Stimulated activated CD4-positive, alpha-beta T cell treated with anti-CD3 and anti-CD28 coated beads, Interleukin-2, amount 100 ng/mL, for 4 hours (primary cell): Measurements from ENCODE around the gene CAPN3.

Experiments
- DNase-seq: peaks from one replicate; pipeline ENCODE4 v3.0.0-alpha.2; 2020; ENCODE audit warnings: low read depth

CAPN3 gene

DNA sequence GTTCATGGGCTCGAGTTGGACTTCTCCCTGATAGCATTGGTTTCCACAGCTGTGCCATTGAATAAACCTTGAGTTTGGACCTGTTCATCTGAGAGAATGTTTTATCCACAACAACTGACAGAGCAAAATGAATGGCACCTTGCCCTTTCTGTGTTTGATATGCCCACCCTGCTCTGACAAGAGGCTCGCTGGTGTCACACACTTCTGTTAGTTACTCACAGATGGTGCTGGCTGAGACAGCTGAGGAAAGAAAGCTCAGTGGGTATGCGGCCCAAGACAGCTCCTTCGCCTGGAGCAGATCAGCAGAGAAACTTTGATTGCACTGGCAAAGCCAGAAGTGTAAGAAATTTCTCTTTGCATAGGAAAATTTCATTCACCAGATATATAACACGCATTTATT lies 2.5 kb upstream of the CAPN3 start:
- DNase-seq = no peak

DNA sequence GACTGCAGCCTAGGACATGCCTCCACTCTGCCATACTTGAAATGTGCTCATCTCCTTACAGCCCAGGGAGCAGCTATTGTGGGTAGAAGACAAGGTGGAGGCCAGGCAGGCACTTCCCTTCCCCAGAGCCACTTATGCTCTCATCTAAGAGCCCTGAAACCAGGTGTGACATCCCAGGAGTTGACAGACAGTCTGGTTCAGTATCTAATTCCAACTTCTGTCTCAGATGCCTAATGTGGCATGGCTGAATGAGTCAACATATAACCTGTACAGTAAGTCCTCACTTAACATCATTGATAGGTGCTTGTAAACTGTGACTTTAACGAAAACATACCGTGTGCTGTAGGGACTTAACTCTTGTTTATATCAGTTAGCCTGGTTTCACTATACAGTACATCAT lies 1.2 kb upstream of the CAPN3 start:
- no peak for DNase-seq

DNA sequence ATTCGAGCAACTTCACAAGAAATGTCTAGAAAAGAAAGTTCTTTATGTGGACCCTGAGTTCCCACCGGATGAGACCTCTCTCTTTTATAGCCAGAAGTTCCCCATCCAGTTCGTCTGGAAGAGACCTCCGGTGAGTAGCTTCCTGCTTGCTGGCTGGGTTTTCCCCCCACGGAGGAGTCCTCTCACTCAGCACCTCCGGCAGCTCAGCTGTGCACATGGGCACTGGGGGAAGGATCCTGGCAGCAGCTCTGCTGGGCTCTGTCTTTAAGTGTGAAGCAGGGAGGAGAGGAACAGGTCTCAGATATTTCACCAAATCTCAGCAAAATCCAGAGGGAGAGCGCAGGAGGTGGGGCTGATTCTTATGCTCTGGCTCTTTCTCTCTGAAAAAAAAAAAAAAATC lies 684 bp downstream of the CAPN3 start:
- no peak for DNase-seq

DNA sequence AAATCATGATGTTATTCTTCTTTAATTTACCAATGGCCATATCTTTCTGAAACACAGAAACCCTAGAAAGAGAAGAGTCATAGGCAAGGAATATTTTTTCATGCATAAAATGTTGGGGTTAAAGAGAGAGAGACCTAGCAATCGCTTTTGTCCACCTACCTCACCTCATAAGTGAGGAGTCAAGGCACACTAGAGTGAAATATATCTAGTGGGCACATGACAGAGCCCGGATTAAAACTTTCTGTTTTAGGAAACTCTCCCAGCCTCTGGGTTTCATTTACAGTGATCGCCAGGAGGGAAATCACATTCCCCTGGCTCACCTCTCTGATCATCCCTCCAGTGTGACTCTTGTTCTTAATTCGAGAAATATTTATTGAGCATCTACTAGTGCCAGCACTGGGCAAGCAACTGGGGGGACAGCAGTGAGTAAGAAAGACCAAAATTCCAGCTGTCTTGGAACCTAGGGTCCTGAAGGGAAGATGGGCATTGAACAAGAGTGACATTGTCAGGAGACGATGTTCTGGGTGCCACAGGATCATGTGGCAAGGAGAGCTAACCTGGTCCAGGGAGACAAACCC lies 1.3 kb downstream of the CAPN3 start:
- DNase-seq = no peak

DNA sequence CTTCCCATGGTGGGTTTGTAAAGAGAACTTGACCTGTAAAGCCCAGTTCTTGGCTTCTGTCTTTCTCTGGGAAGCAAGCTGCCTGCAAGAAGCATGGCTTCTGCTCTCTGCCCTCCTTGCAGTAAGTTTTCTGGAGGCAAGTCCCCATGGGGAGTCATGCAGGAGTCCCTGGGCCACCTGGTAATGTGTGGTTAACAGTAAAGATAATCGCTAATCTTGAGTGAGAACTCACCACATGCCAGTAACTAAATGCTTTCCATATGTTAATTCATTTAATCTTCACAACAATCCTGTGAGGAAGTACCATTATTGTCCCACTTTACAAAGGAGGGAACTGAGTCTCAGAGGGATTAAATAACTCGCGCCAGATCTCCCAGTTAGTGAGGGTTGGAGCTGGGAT lies 4.2 kb downstream of the CAPN3 start:
- DNase-seq = no peak

DNA sequence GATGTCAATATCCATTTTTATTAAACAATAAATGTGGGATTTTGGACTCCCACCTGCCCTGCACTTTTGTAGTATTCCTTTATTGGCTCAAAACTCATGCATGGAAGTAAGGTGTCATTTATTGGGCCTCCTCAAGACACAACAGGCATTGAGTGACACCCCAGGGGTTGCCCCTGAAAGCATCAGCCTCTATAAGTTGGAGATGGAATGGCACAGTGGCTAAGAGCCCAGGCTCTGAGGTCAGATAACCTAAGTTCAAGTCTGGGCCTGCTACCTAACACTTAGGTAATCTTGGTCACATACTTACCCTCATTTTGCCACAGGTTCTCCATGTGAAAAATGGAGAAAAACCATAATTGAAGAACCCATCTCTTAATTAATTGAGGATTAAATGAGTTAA lies 4.6 kb downstream of the CAPN3 start:
- no peak for DNase-seq

DNA sequence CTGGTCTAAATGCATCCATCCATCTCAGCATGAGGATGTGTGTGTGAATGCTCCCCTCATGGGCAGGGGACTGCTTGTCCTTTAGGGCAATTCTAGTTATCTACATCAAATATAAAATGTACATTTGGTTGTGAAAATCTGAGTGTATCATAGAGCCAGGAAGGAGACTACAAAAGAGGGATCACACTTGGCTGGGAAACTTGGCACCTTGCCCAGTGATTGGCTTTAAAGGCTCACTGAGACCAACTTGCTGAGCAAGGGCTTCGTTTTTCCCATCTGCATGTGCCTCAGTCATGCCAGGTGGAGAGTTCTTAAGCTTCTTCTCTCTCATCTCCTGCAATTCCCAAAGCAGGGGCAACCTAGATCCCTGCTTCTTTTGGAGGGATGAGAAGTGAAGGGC lies 5.2 kb downstream of the CAPN3 start:
- DNase-seq = no peak

DNA sequence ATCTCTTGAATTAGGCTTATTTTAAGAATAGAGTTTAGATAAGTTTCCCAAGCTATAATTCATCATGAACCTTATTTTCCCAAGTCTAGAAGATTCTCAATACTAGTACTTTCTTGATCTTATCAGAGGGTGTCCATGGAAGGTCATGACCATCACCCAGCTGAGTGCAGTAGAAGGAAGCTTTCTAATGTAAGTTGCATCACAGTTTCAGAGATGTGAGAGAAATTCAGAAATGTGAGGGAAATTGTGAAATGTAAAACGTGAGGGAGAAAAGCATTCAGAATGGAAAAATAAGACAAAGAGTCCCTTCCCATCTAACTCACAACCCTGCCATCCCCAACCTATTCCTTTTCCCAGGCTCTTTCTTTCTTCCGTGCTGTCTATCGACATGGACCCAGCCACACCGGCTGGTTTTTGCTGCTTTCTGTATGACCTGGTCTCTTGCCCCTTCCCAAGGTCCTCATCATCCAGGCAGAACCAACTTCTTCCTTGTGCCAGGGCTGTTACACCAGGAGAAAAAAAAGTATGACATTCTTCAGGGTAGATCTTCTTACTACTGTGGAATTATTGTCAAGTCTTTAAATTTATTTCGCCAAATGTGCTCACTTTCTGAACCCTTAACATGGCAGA lies 6.7 kb downstream of the CAPN3 start:
- DNase-seq = no peak

DNA sequence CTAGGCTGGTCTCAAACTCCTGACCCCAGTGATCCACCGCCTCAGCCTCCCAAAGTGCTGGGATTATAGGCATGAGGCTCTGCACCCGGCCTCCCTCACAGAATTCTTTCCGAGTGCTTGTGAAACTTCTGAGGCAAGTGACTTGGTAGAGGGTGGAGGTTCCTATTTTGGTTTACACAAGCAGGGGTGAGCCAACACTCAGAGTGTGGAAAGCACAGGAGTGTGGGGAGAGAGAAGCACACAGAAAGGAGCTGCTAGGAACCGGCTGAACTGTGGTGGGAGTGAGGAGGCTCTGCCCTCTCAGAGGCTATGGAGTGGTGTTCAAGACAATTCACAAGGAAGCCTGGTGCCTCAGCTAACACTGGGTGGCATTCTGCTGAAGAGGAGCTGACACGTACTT lies 7.7 kb downstream of the CAPN3 start:
- no peak for DNase-seq

DNA sequence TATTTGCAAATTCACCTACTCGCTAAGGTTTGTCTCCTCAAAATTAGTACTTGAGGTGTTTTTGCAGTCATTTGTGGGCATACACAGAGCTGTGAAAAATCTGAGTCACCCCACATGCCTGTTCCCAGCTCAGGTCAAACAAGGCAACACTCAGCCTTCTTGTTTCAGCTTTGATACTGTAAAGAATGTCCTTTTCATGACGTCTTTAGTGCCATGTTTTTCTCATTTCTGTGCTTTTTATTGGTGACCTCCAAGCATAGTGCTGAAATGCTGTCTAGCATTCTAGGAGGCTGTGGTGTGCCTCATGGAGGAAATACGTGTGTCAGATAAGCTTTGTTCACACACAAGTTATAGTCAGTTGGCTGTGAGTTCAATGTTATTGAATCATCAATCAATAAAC lies 8.8 kb downstream of the CAPN3 start:
- DNase-seq = no peak

DNA sequence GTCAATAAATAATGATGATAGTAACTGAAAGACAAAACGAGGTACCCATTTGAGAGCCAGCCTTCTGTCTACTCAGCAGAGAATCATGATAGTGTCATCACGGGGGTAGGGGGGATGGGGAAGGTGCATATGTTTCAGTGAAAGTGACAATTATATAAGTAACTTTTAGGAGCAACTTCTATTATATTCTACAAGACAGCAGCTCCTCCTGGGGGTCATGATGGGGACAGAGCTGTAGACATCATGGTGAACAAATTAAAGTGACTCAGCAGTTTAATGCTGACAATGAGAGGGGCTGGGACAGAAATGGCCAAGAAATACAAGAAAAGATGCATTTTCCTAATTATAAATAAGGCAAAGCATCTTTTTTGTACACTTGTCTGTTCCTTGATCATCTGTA lies 11.8 kb downstream of the CAPN3 start:
- no peak for DNase-seq

DNA sequence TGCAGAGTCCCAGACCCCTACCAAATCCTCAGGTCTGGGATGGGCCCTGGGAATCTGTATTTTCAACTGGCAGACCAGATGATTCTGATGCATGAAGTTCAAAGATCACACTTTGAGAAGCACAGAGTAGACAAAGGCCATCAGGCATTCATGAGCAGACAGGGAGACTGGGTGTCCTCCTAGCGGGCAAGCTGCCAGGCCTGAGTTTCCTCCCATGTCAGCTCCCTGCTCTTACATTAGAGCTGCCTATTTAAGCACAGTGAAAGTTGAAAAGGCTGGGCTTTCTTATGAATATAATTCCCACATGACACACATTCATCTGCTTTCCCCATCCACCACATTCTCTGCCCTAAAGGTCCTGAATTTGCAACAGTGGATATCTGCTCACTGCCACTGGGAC lies 14.0 kb downstream of the CAPN3 start:
- DNase-seq = no peak

DNA sequence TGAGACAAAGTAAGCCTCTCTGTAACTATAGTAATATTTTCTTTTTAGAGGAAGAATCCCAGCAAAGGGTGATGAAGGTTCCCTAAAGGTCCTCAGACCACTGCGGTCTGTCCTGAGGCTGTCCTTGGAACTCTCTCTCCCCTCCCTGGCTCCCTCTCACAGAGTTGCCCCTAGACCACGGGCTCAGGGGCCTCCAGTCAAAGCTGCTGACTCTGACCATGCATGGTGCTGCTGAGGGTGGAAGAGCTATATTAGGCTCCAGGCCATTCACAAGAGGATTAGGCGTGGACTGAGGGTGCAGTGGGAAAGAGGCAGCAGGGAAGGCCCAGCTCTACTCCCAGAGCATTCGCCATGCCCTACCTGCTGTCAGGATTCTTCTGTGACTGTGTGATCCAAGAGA lies 14.6 kb downstream of the CAPN3 start:
- no peak for DNase-seq

DNA sequence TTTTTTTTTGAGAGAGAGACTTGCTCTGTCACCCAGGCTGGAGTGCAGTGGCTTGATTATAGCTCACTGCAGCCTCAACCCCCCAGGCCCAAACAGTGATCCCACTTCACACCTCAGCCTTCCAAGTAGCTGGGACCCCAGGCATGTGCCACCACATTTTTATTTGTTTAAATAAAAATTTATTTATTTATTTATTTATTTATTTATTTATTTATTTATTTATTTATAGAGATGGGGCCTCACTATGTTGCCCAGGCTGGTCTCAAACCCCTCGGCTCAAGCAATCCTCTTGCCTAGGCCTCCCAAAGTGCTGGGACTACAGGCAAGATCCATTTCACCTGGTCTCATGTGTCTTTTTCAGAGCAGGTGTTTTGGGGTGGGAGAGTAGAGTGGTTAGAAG lies 15.5 kb downstream of the CAPN3 start:
- DNase-seq = no peak

DNA sequence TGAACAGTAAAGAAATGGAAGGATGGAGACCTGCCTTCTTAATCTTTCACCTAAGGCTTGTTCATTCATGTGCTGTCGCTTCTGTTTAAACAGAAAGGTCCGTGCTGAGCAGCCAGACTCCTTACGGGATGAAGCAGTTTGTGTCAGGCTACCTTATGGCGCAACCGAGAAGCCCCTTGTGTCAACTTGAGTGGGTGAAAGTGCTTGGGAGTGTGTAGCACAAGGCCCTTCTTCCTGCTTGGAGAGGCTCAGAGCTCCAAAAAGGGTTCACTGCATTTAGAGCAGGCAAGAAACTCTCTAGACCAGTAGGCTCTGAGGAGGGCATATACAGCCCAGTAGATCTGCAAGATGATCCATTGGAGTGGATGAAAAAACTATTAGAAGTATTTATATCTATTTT lies 16.0 kb downstream of the CAPN3 start:
- DNase-seq = no peak

DNA sequence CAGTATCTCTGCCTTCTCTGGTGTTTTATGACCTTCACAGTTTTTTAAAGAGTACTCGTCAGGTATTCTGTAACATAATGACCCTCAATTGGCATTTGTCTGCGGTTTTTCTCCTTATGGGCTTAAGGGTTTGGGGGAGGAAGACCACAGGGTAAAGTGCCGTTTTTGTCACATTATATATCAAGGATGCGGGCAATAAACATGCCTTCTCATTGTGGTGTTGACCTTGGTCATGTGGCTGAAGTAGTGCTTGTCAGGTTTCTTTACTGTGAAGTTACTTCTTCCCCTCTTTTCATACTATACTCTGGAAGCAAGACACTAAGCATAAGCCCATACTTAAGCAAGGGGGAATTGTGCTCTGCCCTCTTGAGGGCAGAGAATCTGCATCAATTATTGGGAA lies 16.6 kb downstream of the CAPN3 start:
- DNase-seq = no peak

DNA sequence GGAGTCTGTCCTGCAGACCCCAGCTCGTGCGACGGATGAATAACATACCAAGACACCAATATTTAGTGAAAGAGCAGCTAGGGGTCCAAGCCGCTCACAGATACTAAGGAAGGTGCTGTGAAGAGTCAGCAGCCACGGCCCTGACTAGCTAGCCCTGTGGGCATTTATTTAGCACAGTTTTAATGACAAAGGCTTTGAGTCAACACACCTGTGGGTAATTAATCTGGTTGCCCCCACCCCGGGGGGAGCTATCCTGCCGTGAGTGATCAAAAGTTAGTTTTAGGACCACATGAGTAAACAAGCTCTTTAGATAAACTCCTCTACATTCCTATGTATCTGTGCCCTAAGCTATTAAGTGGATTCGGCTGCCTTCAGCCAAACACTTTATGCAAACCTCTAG lies 18.7 kb downstream of the CAPN3 start:
- no peak for DNase-seq

DNA sequence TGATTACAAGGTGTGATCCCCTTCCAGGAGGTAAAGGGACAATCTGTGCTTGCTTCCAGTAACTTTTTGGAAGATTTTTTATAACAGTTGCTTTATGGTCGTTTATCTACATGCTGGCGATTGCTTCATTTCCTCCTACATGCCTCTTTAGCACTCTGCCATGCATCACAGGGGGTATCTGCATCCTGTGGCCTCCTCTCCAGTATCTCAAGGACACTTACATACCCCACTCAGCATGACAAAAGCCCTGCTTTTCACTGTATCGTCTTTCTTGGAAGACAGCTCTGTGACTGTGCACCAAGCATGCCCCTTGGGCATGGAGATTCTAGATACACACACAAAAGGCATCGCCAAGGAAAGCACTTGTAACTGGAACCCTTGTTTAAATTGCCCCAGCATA lies 25.3 kb downstream of the CAPN3 start:
- no peak for DNase-seq

DNA sequence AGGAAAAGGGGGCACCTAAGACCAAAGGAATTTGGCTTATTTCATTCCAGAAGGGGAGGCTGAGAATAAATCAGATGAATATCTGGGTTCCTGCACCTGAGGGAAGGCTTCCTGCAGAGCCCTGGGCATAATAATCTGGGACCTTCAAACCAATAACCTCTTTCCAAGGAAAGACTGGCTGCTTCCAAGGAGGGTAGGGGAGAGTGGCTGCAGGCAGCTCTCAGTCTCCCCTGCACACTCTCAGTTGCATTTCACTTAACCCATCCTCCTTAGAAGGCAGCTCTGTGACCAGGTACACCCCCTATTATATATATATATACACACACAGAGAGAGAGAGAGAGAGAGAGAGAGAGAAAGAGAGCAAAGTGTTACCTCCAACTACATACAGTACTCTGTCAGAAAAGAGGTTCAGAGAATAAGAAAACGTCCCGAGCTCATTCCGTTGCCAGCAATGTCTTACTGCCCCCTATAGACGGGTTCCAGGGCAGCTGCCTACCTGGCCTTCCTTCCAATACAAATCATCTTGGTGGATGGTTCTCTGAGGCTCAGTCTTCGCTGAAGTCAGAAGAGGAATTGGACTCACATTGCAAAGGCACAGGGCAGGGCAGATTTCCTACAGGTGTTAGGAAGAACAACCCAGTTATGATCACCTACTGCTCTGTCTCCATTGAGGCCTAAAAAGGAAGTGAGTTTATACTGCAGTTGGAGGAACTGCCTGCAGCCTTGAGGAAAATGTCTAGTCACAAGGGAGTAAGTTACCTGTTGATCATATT lies 26.1 kb downstream of the CAPN3 start:
- DNase-seq = no peak

DNA sequence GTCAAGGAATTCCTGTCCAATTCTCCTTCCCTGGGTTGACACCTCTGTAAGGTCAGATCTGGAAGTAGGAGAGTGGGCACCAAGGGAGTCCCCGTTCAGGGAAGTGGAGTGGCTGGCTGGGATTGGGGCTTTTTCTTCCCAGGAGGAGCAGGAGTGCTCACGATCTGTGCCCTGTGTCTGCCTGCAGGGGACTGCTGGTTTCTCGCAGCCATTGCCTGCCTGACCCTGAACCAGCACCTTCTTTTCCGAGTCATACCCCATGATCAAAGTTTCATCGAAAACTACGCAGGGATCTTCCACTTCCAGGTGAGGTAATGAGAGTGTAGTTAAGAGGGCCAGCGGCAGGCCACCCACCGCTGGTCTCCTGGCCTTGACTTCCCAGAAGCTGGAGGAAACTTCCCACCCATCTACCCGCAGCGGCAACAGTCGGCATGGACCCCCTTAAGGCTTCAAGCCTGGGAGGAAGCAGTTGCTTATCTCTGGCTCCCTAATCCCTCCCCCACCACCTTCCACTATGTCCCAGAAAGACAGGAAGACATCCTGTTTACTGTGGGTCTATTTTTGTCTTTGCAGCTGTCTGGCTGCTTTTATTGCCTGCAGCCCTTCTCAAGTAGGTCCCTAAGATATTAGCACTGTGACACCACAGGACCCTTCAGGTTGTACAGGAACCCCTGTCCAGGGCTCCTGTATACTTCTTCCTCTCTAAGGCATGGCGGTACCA lies 26.8 kb downstream of the CAPN3 start:
- no peak for DNase-seq

DNA sequence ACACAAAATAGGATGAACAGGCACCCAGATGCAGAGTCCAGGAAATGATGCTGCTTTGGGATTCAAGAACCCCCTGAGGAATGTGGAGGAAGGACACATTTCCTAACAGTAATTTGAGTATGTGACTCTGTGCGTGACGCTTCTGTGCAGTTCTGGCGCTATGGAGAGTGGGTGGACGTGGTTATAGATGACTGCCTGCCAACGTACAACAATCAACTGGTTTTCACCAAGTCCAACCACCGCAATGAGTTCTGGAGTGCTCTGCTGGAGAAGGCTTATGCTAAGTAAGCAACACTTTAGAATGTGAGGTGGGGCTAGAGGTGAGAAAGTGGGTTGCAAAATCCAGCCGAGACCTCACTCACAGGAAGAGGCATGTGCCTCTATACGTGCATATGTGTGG lies 28.3 kb downstream of the CAPN3 start:
- no peak for DNase-seq

DNA sequence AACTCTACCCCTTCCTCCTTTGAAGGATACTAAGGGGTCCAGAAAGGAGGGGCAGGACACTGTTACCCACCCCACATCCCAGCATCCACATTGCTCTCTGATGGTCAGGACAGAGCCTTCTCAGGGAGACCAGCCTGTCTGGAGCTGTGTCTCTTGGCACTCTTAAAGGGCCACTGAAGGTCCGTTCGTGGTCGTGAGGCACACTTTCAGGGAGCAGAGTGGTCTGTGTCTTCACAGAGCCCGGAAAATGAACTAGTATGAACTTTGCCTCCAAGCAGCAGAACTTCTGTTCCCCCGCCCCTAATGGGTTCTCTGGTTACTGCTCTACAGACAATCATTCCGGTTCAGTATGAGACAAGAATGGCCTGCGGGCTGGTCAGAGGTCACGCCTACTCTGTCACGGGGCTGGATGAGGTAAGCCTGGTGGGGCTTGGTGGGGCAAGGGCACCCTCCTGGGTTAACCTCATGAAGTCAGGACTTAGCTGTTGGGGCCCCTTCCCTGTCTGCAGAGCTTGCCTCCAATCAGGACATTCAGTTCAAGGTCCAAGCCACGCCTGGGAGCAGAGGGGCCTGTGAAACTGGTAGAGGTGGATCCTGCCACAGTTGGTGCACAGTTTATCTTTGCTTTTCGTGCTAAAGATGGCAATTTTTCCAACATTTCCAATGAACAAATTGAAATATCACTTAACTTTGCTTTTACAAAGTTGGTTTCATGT lies 33.2 kb downstream of the CAPN3 start:
- DNase-seq = no peak

DNA sequence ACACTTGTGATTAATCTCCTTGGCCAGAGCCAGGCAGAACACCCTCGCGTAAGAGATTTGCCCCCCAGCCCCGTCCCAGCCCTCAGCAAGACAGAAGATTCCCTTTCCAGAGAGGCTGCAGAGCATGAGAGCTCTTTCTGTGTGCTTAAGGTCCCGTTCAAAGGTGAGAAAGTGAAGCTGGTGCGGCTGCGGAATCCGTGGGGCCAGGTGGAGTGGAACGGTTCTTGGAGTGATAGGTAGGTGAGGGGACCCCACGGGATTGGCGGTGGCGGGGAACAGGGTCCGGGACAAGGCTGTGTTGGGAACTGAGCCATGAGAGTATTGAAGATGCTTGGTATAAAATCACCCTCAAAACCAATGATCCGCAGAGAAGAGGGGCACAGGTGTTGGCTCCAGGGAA lies 34.8 kb downstream of the CAPN3 start:
- DNase-seq = no peak
